ENCODE data around the gene YIF1A. TPM values are rescaled to one million over a fixed set of nuclear protein-coding genes. Genes with fewer than 3 reads are reported as not detected.

The YIF1A gene
- total and polyA plus RNA-seq, 8 donors = 39.7 to 112 (median 56.6) TPM

DNA sequence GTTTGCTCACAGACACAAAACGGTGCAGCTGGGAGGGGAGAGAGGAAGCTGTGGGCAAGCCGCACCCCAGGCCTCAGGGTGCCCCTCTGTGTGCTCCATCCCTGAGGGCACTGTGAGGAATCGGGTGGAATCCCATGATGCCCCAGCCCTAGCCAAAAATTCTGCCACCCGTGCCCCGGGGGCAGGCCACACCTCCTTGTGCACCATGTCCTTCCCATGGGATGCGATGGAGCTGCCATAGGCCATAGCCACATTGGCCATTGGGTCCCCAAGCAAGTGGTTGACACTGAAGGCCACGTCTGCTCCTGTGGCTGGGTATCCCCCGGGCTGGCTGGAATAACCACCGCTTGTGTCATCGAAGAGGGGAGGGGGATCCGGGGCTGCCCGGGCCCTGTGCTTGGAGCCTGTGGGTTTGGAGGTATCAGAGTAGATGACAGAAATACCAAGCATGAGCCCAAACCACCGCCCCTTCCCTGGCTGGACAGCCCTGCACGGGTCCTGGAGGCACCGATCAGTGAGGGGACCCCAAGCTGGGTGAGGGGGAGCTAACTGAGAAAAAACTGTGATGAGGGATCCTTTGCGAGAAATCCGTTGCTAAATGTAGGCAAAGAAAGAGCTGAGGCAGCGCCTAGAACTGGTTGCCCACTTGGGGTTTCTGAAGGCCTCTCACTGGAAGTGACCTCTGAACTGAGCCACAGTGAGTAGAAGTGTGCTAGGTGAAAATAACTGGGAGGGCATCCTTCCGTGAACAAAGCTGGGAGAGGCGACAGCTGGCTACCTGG lies 863 bp downstream of the YIF1A start:
- no peak for FAIRE-seq
- intact Hi-C loops (cut with DNase I) = loop anchor here in 1 of 3 donors (10.0 kb wide), 1 partner anchor 63 kb away; no protein-coding TSS in a partner anchor

GRCh38 chr11:66287211-66287888 lies 1.6 kb downstream of the YIF1A start:
- WGBS, 2 donors = 64 to 74% methylated on average over 9 to 10 of the region's 10 CpGs
- Histone ChIP-seq H3K9me3 (no peaks in the 10 kb centered on the region), H3K27ac (no peak overlapping the region), H3K36me3 (no peaks in the 10 kb centered on the region), H3K4me1 (peaks cover 0 to 19% (median 15%) of the 10 kb centered on the region in 3 donors), H3K4me3 (peak overlapping the region in 1 of 4 donors; percentile 70), H3K27me3 (no peaks in the 10 kb centered on the region)
- DNase-seq (peak in 1 of 6 donors; percentile 58), FAIRE-seq (no peak), ATAC-seq (no peak)
- no peak for TF ChIP-seq CTCF (IDR thresholded peaks at IDR 0.05)
- intact Hi-C loops (cut with DNase I) = loop anchor here in 1 of 3 donors (10.0 kb wide), 1 partner anchor 63 kb away; no protein-coding TSS in a partner anchor

More for the DNA sequence above, 863 bp downstream of the YIF1A start:
- peak in 3 of 6 donors; percentile 40 to 80 (median 49) for DNase-seq
- peak overlapping the region; percentile 70 to 94 (median 80) for H3K4me3 ChIP-seq
- WGBS, 2 donors = 27 to 29% methylated on average over 19 to 20 of the region's 20 CpGs
- H3K36me3 ChIP-seq = no peaks in the 10 kb centered on the region
- peaks cover 0 to 17% (median 15%) of the 10 kb centered on the region in 3 donors for H3K4me1 ChIP-seq
- H3K27me3 ChIP-seq = no peaks in the 10 kb centered on the region
- no peaks in the 10 kb centered on the region for H3K9me3 ChIP-seq
- peak overlapping the region; percentile 92 to 99 (median 94) for H3K27ac ChIP-seq
- peak; percentile 10 to 29 (median 11) for ATAC-seq
- TF ChIP-seq CTCF (IDR thresholded peaks at IDR 0.05) = no peak

- ATAC-seq (no peak), DNase-seq (peak in 2 of 6 donors; percentile 11 to 65), FAIRE-seq (no peak)
- Histone ChIP-seq H3K27me3 (no peaks in the 10 kb centered on the region), H3K4me1 (peaks cover 0 to 15% (median 10%) of the 10 kb centered on the region in 3 donors), H3K9me3 (no peaks in the 10 kb centered on the region), H3K36me3 (no peaks in the 10 kb centered on the region), H3K27ac (no peak overlapping the region), H3K4me3 (no peak overlapping the region)
- TF ChIP-seq CTCF (IDR thresholded peaks at IDR 0.05) = no peak
- intact Hi-C loops (cut with DNase I) = loop anchor here in 1 of 3 donors (10.0 kb wide), 1 partner anchor 62 kb away; no protein-coding TSS in a partner anchor
- WGBS, 2 donors = 75 to 83% methylated on average over 5 of the region's 5 CpGs
These were observed 2.2 kb downstream of the YIF1A start for GRCh38 chr11:66286699-66287098.

- intact Hi-C loops (cut with DNase I) = loop anchor here in 1 of 3 donors (10.0 kb wide), 1 partner anchor 61 kb away; no protein-coding TSS in a partner anchor
- no peak for TF ChIP-seq CTCF (IDR thresholded peaks at IDR 0.05)
These were observed 3.5 kb downstream of the YIF1A start for GRCh38 chr11:66285250-66285947.

More at GRCh38 chr11:66285250-66285947, 3.5 kb downstream of the YIF1A start:
- ATAC-seq = no peak
- no peak overlapping the region for H3K4me3 ChIP-seq
- DNase-seq = peak in 3 of 6 donors; percentile 7 to 64 (median 27)
- no peaks in the 10 kb centered on the region for H3K36me3 ChIP-seq
- 77 to 78% methylated on average over 13 of the region's 13 CpGs for WGBS, 2 donors
- H3K27ac ChIP-seq = no peak overlapping the region
- no peaks in the 10 kb centered on the region for H3K27me3 ChIP-seq
- H3K4me1 ChIP-seq = peaks cover 0 to 15% (median 10%) of the 10 kb centered on the region in 3 donors
- no peaks in the 10 kb centered on the region for H3K9me3 ChIP-seq
- no peak for FAIRE-seq

All from pancreas (tissue), 10 donors.